Measurements from ENCODE around the gene NRAP. TPM values are rescaled to one million over a fixed set of nuclear protein-coding genes. Genes with fewer than 3 reads are reported as not detected.

Gene NRAP
- total RNA-seq, 1 experiment from 2014 or later: 0.13 TPM

GRCh38 chr10:113618338-113618737 lies 45.5 kb downstream of the NRAP start:
- in situ Hi-C loops (cut with HindIII; ENCODE audit: low pct_unique_long_range_greater_than_20kb, low sequenced_read_pairs): no loop called here
- DNase-seq (ENCODE audit: low read depth, low spot score): no peak

- in situ Hi-C loops (cut with HindIII; ENCODE audit: low pct_unique_long_range_greater_than_20kb, low sequenced_read_pairs): no loop called here
- DNase-seq (ENCODE audit: low read depth, low spot score): no peak
Observed at GRCh38 chr10:113617086-113617485, 46.8 kb downstream of the NRAP start.

GRCh38 chr10:113616244-113617074 lies 47.4 kb downstream of the NRAP start:
- DNase-seq (ENCODE audit: low read depth, low spot score): peak; percentile 43
- in situ Hi-C loops (cut with HindIII; ENCODE audit: low pct_unique_long_range_greater_than_20kb, low sequenced_read_pairs): no loop called here

GRCh38 chr10:113613977-113614690 lies 49.7 kb downstream of the NRAP start:
- DNase-seq (ENCODE audit: low read depth, low spot score): no peak
- in situ Hi-C loops (cut with HindIII; ENCODE audit: low pct_unique_long_range_greater_than_20kb, low sequenced_read_pairs): no loop called here

GRCh38 chr10:113613427-113613826 lies 50.4 kb downstream of the NRAP start:
- in situ Hi-C loops (cut with HindIII; ENCODE audit: low pct_unique_long_range_greater_than_20kb, low sequenced_read_pairs): no loop called here
- no peak for DNase-seq (ENCODE audit: low read depth, low spot score)

- in situ Hi-C loops (cut with HindIII; ENCODE audit: low pct_unique_long_range_greater_than_20kb, low sequenced_read_pairs): no loop called here
- no peak for DNase-seq (ENCODE audit: low read depth, low spot score)
Observed at GRCh38 chr10:113612154-113612553, 51.7 kb downstream of the NRAP start.

- DNase-seq (ENCODE audit: low read depth, low spot score): no peak
Observed at GRCh38 chr10:113610631-113611601, 52.9 kb downstream of the NRAP start.

GRCh38 chr10:113609704-113610108 lies 54.1 kb downstream of the NRAP start:
- in situ Hi-C loops (cut with HindIII; ENCODE audit: low pct_unique_long_range_greater_than_20kb, low sequenced_read_pairs): no loop called here

More at GRCh38 chr10:113610631-113611601, 52.9 kb downstream of the NRAP start:
- in situ Hi-C loops (cut with HindIII; ENCODE audit: low pct_unique_long_range_greater_than_20kb, low sequenced_read_pairs): no loop called here

GRCh38 chr10:113605268-113605978 lies 58.4 kb downstream of the NRAP start:
- in situ Hi-C loops (cut with HindIII; ENCODE audit: low pct_unique_long_range_greater_than_20kb, low sequenced_read_pairs): no loop called here
- DNase-seq (ENCODE audit: low read depth, low spot score): peak; percentile 25

More at GRCh38 chr10:113609704-113610108, 54.1 kb downstream of the NRAP start:
- peak; percentile 60 for DNase-seq (ENCODE audit: low read depth, low spot score)

- no peak for DNase-seq (ENCODE audit: low read depth, low spot score)
- in situ Hi-C loops (cut with HindIII; ENCODE audit: low pct_unique_long_range_greater_than_20kb, low sequenced_read_pairs): no loop called here
Observed at GRCh38 chr10:113604572-113604971, 59.3 kb downstream of the NRAP start.

- in situ Hi-C loops (cut with HindIII; ENCODE audit: low pct_unique_long_range_greater_than_20kb, low sequenced_read_pairs): no loop called here
- no peak for DNase-seq (ENCODE audit: low read depth, low spot score)
Observed at GRCh38 chr10:113603057-113603777, 60.6 kb downstream of the NRAP start.

GRCh38 chr10:113600569-113600968 lies 63.3 kb downstream of the NRAP start:
- no peak for DNase-seq (ENCODE audit: low read depth, low spot score)
- in situ Hi-C loops (cut with HindIII; ENCODE audit: low pct_unique_long_range_greater_than_20kb, low sequenced_read_pairs): no loop called here

- in situ Hi-C loops (cut with HindIII; ENCODE audit: low pct_unique_long_range_greater_than_20kb, low sequenced_read_pairs): no loop called here
- DNase-seq (ENCODE audit: low read depth, low spot score): no peak
Observed at GRCh38 chr10:113594652-113595051, 69.2 kb downstream of the NRAP start.

- in situ Hi-C loops (cut with HindIII; ENCODE audit: low pct_unique_long_range_greater_than_20kb, low sequenced_read_pairs): no loop called here
- DNase-seq (ENCODE audit: low read depth, low spot score): no peak
Observed at GRCh38 chr10:113592380-113592779, 71.5 kb downstream of the NRAP start.

GRCh38 chr10:113590581-113590980 lies 73.3 kb downstream of the NRAP start:
- DNase-seq (ENCODE audit: low read depth, low spot score): no peak
- in situ Hi-C loops (cut with HindIII; ENCODE audit: low pct_unique_long_range_greater_than_20kb, low sequenced_read_pairs): no loop called here

GRCh38 chr10:113589201-113589770 lies 74.6 kb downstream of the NRAP start:
- no peak for DNase-seq (ENCODE audit: low read depth, low spot score)
- in situ Hi-C loops (cut with HindIII; ENCODE audit: low pct_unique_long_range_greater_than_20kb, low sequenced_read_pairs): no loop called here

Data from SK-MEL-5 (cell line).